Prostate gland (tissue), 2 donors: ENCODE results near the gene SV2C. TPM values are rescaled to one million over a fixed set of nuclear protein-coding genes. Genes with fewer than 3 reads are reported as not detected.

Experiments used
- DNase-seq: peaks from one replicate; pipeline ENCODE4 v3.0.0-alpha.2; 2019; ENCODE audit warnings: low spot score
- H3K27ac ChIP-seq, 2 donors: fragments of 200-600 bp; sonication (generic); 2 replicates each; pipeline ENCODE4 v1.5.1; 2017 to 2019
- H3K27me3 ChIP-seq: fragments of 200-600 bp; sonication (generic); replicated peaks from 2 replicates; pipeline ENCODE4 v1.5.1; 2019; ENCODE audit not compliant: insufficient read depth
- H3K36me3 ChIP-seq, 2 donors: fragments of 200-600 bp; sonication (generic); 1 replicate in 1 of 2; 2 replicates in 1 of 2; pipeline versions ENCODE4 v1.5.1 to v1.8.1; 2017 to 2019
- H3K4me1 ChIP-seq: fragments of 200-600 bp; sonication (generic); replicated peaks from 2 replicates; pipeline ENCODE4 v1.5.1; 2019
- H3K4me3 ChIP-seq, 2 donors: fragments of 200-600 bp; sonication (generic); 2 replicates each; pipeline ENCODE4 v1.5.1; 2017 to 2019
- H3K9me3 ChIP-seq: fragments of 200-600 bp; sonication (generic); 2 replicates; pipeline ENCODE4 v1.5.1; 2017
- POLR2A ChIP-seq: fragments of 450-650 bp; IDR thresholded peaks from one replicate; pipeline ENCODE4 v1.6.1; 2016; ENCODE audit warnings: antibody characterized with exemption, mild to moderate bottlenecking
- POLR2AphosphoS5 ChIP-seq: sonication (generic); formaldehyde crosslinking; IDR thresholded peaks from one replicate; pipeline ENCODE4 v1.6.1; 2017; ENCODE audit warnings: antibody characterized with exemption
- WGBS: methylation state at CpG from one replicate; pipeline ENCODE4 v1.1.5; 2018; 5-methylcytosine and 5-hydroxymethylcytosine counted together
- intact Hi-C: fragments of 100-400 bp; cut with DNase I; formaldehyde crosslinking; loops from one replicate; pipeline ENCODE4 v1.14.2; 2022
- total RNA-seq, 2 donors: library from RNA; depleted of rRNA; stranded (reverse); fragments of >200 nt; gene quantifications; one replicate each; pipeline ENCODE4 v1.1.0, GENCODE V29; 2016
- TF ChIP-seq, protein P1 (sequence below), 4 experiments: fragments of 200-600 bp in 2 of 4; fragments of 450-650 bp in 2 of 4; sonication (generic) in 2 of 4; IDR thresholded peaks; 1 replicate in 3 of 4; 2 replicates in 1 of 4; pipeline ENCODE4 v1.5.1; 2016 to 2019; ENCODE audit warnings: antibody characterized with exemption in 4 of 4, mild to moderate bottlenecking in 2 of 4, moderate library complexity in 2 of 4

SV2C gene
- total RNA-seq, 2 donors from 2014 or later = 0.28 to 0.96 TPM

DNA sequence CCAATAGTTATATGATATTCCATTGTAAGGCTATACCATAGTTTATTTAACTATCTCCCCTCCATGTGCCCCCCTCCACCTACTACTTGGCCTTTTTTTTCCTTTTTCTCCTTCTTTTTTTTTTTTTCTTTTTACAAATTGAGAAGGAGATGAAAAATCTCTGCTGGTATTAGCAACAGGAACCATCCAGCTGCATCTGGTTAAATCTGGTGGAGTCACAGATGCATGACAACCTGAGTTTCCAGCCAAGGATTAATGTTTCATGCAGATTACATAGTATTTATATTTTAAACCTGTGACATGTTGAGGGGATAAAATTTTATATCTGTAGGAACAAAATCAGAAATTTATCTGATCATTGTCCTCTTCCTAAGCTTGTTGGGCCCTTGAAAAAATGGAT is 191.4 kb downstream of the SV2C start:
- intact Hi-C loops = no loop called here
- Histone ChIP-seq H3K4me3 (no peak overlapping the region), H3K36me3 (no peaks in the 10 kb centered on the region), H3K4me1 (no peaks in the 10 kb centered on the region), H3K27me3 (no peaks in the 10 kb centered on the region), H3K27ac (no peak overlapping the region), H3K9me3 (no peaks in the 10 kb centered on the region)
- TF ChIP-seq, protein P1, sequence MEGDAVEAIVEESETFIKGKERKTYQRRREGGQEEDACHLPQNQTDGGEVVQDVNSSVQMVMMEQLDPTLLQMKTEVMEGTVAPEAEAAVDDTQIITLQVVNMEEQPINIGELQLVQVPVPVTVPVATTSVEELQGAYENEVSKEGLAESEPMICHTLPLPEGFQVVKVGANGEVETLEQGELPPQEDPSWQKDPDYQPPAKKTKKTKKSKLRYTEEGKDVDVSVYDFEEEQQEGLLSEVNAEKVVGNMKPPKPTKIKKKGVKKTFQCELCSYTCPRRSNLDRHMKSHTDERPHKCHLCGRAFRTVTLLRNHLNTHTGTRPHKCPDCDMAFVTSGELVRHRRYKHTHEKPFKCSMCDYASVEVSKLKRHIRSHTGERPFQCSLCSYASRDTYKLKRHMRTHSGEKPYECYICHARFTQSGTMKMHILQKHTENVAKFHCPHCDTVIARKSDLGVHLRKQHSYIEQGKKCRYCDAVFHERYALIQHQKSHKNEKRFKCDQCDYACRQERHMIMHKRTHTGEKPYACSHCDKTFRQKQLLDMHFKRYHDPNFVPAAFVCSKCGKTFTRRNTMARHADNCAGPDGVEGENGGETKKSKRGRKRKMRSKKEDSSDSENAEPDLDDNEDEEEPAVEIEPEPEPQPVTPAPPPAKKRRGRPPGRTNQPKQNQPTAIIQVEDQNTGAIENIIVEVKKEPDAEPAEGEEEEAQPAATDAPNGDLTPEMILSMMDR (IDR thresholded peaks at IDR 0.05) = no peak
- TF ChIP-seq POLR2AphosphoS5 = no peak
- TF ChIP-seq POLR2A = no peak
- no peak for DNase-seq

DNA sequence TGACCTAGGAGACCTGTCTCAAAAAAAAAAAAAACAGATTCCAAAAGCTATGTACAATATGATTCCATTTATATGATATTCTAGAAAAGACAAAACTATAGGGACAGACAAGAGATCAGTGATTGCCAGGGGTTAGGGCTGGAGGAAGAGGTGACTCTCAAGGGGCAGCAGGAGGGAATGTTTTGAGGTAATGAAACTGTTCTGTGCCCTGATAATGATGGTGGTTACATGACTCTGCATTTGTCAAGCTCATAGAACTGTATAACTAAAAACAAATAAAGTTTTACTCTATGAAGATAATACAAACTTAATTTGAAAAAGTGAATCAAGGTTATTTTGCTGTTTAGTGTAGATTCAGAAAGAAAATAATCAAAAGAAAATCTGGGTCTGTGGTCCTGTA is 194.6 kb downstream of the SV2C start:
- no peaks in the 10 kb centered on the region for H3K36me3 ChIP-seq
- H3K27me3 ChIP-seq = no peaks in the 10 kb centered on the region
- intact Hi-C loops = no loop called here
- H3K9me3 ChIP-seq = no peaks in the 10 kb centered on the region
- TF ChIP-seq POLR2A (no peak), POLR2AphosphoS5 (no peak)
- TF ChIP-seq, protein P1 (IDR thresholded peaks at IDR 0.05) = no peak
- no peak overlapping the region for H3K4me3 ChIP-seq
- no peak for DNase-seq
- H3K27ac ChIP-seq = no peak overlapping the region
- no peaks in the 10 kb centered on the region for H3K4me1 ChIP-seq

DNA sequence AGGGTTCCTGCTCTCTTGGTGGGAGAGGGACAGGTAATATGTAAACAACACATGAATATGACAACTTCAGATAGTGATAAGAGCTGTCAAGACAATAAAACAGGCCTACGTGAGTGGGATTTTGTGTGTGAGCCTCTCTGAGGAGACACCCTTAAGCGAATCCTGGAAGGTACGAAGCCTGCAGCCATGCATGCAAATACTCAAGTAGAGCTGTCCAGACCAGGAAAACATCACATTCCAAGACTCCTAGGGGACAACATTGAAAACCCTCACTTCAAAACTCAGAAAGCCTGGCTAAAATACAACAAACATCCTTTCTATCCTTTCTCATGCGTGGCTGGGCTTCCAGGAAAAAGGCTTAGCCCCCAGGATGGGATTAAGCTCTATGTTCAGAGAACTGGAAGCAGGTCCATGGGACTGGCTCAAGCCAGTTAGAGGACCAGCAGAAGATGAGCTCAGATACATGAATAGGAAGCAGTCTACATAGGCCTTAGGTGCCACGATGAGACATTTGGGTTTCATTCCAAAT is 195.1 kb downstream of the SV2C start:
- intact Hi-C loops = no loop called here
- TF ChIP-seq POLR2AphosphoS5 (no peak), POLR2A (no peak)
- TF ChIP-seq, protein P1 (IDR thresholded peaks at IDR 0.05) = no peak
- Histone ChIP-seq H3K4me3 (no peak overlapping the region), H3K27me3 (no peaks in the 10 kb centered on the region), H3K4me1 (no peaks in the 10 kb centered on the region), H3K9me3 (no peaks in the 10 kb centered on the region), H3K27ac (no peak overlapping the region), H3K36me3 (no peaks in the 10 kb centered on the region)
- no peak for DNase-seq
- WGBS = 97% methylated on average over 5 of the region's 5 CpGs

DNA sequence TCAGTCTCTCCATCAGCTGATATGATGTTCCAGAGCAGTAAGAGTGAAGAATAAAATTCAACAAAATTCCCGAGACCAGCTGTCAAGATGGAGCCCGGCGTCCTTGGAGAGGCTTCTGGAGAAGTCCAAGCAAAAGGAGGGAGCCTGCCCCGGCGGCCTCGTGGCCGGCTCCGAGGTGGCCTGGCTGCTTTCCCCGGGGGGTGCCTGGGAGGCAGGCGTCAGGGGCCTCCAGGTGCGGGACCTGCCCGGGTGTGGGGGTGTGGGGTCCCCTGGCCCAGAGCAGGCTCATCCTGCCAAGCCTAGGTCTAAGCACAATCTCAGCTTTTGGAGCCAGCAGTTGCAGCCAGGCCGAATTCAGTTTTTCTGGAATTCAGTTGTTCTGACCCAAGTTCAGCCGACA is 197.3 kb downstream of the SV2C start:
- WGBS = 90% methylated on average over 13 of the region's 14 CpGs
- H3K36me3 ChIP-seq = no peaks in the 10 kb centered on the region

DNA sequence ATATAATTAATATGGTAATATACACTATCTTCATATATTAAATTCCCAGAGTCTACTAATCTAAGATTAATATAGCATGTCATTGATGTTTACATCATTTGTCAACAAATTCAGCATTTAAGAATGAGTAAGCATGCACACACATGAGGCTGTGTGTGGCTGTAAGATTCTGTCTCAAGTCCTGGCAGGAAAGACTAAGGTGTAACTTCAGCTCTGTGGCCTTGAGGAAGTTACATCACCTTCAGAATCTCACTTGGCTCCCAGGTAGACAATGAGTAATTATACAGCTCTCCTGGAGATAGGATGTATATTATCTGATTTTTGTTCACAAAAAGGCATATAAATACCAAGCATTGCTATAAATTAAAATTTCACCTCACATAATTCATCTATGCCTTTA is 200.5 kb downstream of the SV2C start:
- no peaks in the 10 kb centered on the region for H3K36me3 ChIP-seq
- intact Hi-C loops = no loop called here
- TF ChIP-seq POLR2A (no peak), POLR2AphosphoS5 (no peak)
- TF ChIP-seq, protein P1 (IDR thresholded peaks at IDR 0.05) = no peak
- no peak overlapping the region for H3K4me3 ChIP-seq
- no peak overlapping the region for H3K27ac ChIP-seq
- no peaks in the 10 kb centered on the region for H3K4me1 ChIP-seq
- no peak for DNase-seq
- no peaks in the 10 kb centered on the region for H3K9me3 ChIP-seq
- H3K27me3 ChIP-seq = no peaks in the 10 kb centered on the region

More for the DNA sequence above, 197.3 kb downstream of the SV2C start:
- DNase-seq = no peak
- Histone ChIP-seq H3K4me1 (no peaks in the 10 kb centered on the region), H3K9me3 (no peaks in the 10 kb centered on the region), H3K27ac (no peak overlapping the region), H3K27me3 (no peaks in the 10 kb centered on the region), H3K4me3 (no peak overlapping the region)
- intact Hi-C loops = no loop called here
- TF ChIP-seq POLR2AphosphoS5 (no peak), POLR2A (no peak)
- TF ChIP-seq, protein P1 (IDR thresholded peaks at IDR 0.05) = no peak
